Measurements from ENCODE around the gene TTC21B.

The TTC21B gene

GRCh38 chr2:165924946-165925345 is 28.6 kb downstream of the TTC21B start:
- DNase-seq (ENCODE audit: low spot score): no peak

GRCh38 chr2:165920748-165921147 is 32.8 kb downstream of the TTC21B start:
- DNase-seq (ENCODE audit: low spot score): no peak

GRCh38 chr2:165913636-165914035 is 39.9 kb downstream of the TTC21B start:
- DNase-seq (ENCODE audit: low spot score): no peak

GRCh38 chr2:165911981-165912380 is 41.6 kb downstream of the TTC21B start:
- no peak for DNase-seq (ENCODE audit: low spot score)

GRCh38 chr2:165911231-165911630 is 42.3 kb downstream of the TTC21B start:
- no peak for DNase-seq (ENCODE audit: low spot score)

- no peak for DNase-seq (ENCODE audit: low spot score)
These were observed 44.1 kb downstream of the TTC21B start for GRCh38 chr2:165909466-165909865.

- no peak for DNase-seq (ENCODE audit: low spot score)
These were observed 47.7 kb downstream of the TTC21B start for GRCh38 chr2:165905854-165906253.

GRCh38 chr2:165905269-165905668 is 48.3 kb downstream of the TTC21B start:
- no peak for DNase-seq (ENCODE audit: low spot score)

- no peak for DNase-seq (ENCODE audit: low spot score)
These were observed 49.1 kb downstream of the TTC21B start for GRCh38 chr2:165904432-165904831.

GRCh38 chr2:165903406-165903805 is 50.2 kb downstream of the TTC21B start:
- DNase-seq (ENCODE audit: low spot score): no peak

GRCh38 chr2:165902934-165903333 is 50.6 kb downstream of the TTC21B start:
- no peak for DNase-seq (ENCODE audit: low spot score)

- no peak for DNase-seq (ENCODE audit: low spot score)
These were observed 51.8 kb downstream of the TTC21B start for GRCh38 chr2:165901620-165902298.

- no peak for DNase-seq (ENCODE audit: low spot score)
These were observed 54.3 kb downstream of the TTC21B start for GRCh38 chr2:165899311-165899710.

GRCh38 chr2:165898381-165898780 is 55.2 kb downstream of the TTC21B start:
- DNase-seq (ENCODE audit: low spot score): no peak

GRCh38 chr2:165897726-165898125 is 55.9 kb downstream of the TTC21B start:
- no peak for DNase-seq (ENCODE audit: low spot score)

- DNase-seq (ENCODE audit: low spot score): no peak
These were observed 56.5 kb downstream of the TTC21B start for GRCh38 chr2:165897074-165897473.

- peak; percentile 3 for DNase-seq (ENCODE audit: low spot score)
These were observed 57.6 kb downstream of the TTC21B start for GRCh38 chr2:165895974-165896373.

- DNase-seq (ENCODE audit: low spot score): no peak
These were observed 60.0 kb downstream of the TTC21B start for GRCh38 chr2:165893556-165893955.

GRCh38 chr2:165892526-165892925 is 61.0 kb downstream of the TTC21B start:
- no peak for DNase-seq (ENCODE audit: low spot score)

GRCh38 chr2:165891943-165892342 is 61.6 kb downstream of the TTC21B start:
- no peak for DNase-seq (ENCODE audit: low spot score)

GRCh38 chr2:165891345-165891744 is 62.2 kb downstream of the TTC21B start:
- no peak for DNase-seq (ENCODE audit: low spot score)

GRCh38 chr2:165889798-165890197 is 63.8 kb downstream of the TTC21B start:
- DNase-seq (ENCODE audit: low spot score): no peak

GRCh38 chr2:165889158-165889557 is 64.4 kb downstream of the TTC21B start:
- DNase-seq (ENCODE audit: low spot score): no peak

GRCh38 chr2:165888171-165888570 is 65.4 kb downstream of the TTC21B start:
- no peak for DNase-seq (ENCODE audit: low spot score)

Data from germinal center (tissue), 1 donor.